Left hindlimb (tissue), 1 donor: Measurements from ENCODE around the gene GRIK4.
A peak's percentile ranks its signal among the peaks of the same experiment; 100 is the strongest.

Source experiments
- DNase-seq: peaks from one replicate; pipeline ENCODE4 v3.0.0-alpha.2; 2018

Gene GRIK4

GRCh38 chr11:120929090-120929489 is 417.5 kb downstream of the GRIK4 start:
- DNase-seq, result no peak

- peak; percentile 46 for DNase-seq
Measured at GRCh38 chr11:120929664-120930154, 418.2 kb downstream of the GRIK4 start.

- DNase-seq, result no peak
Measured at GRCh38 chr11:120931057-120931779, 419.7 kb downstream of the GRIK4 start.

- no peak for DNase-seq
Measured at GRCh38 chr11:120932305-120932915, 420.9 kb downstream of the GRIK4 start.

- DNase-seq, result no peak
Measured at GRCh38 chr11:120936356-120936755, 424.8 kb downstream of the GRIK4 start.

GRCh38 chr11:120937501-120937900 is 426.0 kb downstream of the GRIK4 start:
- DNase-seq, result no peak

- no peak for DNase-seq
Measured at GRCh38 chr11:120938260-120938659, 426.7 kb downstream of the GRIK4 start.

GRCh38 chr11:120940160-120940848 is 428.8 kb downstream of the GRIK4 start:
- no peak for DNase-seq

- DNase-seq, result no peak
Measured at GRCh38 chr11:120941000-120941399, 429.5 kb downstream of the GRIK4 start.

GRCh38 chr11:120942701-120943100 is 431.2 kb downstream of the GRIK4 start:
- DNase-seq, result no peak

- DNase-seq, result no peak
Measured at GRCh38 chr11:120945042-120945441, 433.5 kb downstream of the GRIK4 start.

GRCh38 chr11:120950880-120951279 is 439.3 kb downstream of the GRIK4 start:
- DNase-seq, result no peak

- peak; percentile 87 for DNase-seq
Measured at GRCh38 chr11:120952461-120953434, 441.2 kb downstream of the GRIK4 start.

- no peak for DNase-seq
Measured at GRCh38 chr11:120954381-120954780, 442.8 kb downstream of the GRIK4 start.

GRCh38 chr11:120956710-120957495 is 445.4 kb downstream of the GRIK4 start:
- no peak for DNase-seq

GRCh38 chr11:120958185-120958584 is 446.6 kb downstream of the GRIK4 start:
- no peak for DNase-seq

GRCh38 chr11:120959189-120959588 is 447.6 kb downstream of the GRIK4 start:
- no peak for DNase-seq

- DNase-seq, result no peak
Measured at GRCh38 chr11:120964857-120965256, 453.3 kb downstream of the GRIK4 start.

- DNase-seq, result no peak
Measured at GRCh38 chr11:120966840-120967239, 455.3 kb downstream of the GRIK4 start.

- DNase-seq, result no peak
Measured at GRCh38 chr11:120969993-120970392, 458.4 kb downstream of the GRIK4 start.

GRCh38 chr11:120971825-120972224 is 460.3 kb downstream of the GRIK4 start:
- DNase-seq, result no peak

- no peak for DNase-seq
Measured at GRCh38 chr11:120972621-120973020, 461.1 kb downstream of the GRIK4 start.
